Mesenchymal stem cell (in vitro differentiated cells and primary cell): ENCODE measurements around the gene OGN. TPM values are rescaled to one million over a fixed set of nuclear protein-coding genes. Genes with fewer than 3 reads are reported as not detected.

Experiments used
- DNase-seq: peaks from one replicate; pipeline ENCODE4 v3.0.0-alpha.2; 2013
- H2AFZ ChIP-seq: one replicate; pipeline ENCODE4 v1.6.1; 2013; ENCODE audit warnings: low read depth, mild to moderate bottlenecking, control low read depth, inconsistent platforms, low read length, moderate library complexity
- H2AK5ac ChIP-seq: 2 replicates; pipeline ENCODE4 v1.6.1; 2013; ENCODE audit warnings: low read length, moderate library complexity, mild to moderate bottlenecking, inconsistent platforms; ENCODE audit not compliant: severe bottlenecking
- H2BK120ac ChIP-seq: one replicate; pipeline ENCODE4 v1.6.1; 2013; ENCODE audit warnings: low read depth, mild to moderate bottlenecking, inconsistent platforms, low read length, moderate library complexity
- H2BK12ac ChIP-seq, 2 experiments: one replicate each; pipeline ENCODE4 v1.6.1; 2013; ENCODE audit warnings: inconsistent platforms in 2 of 2, low read length in 2 of 2, mild to moderate bottlenecking in 2 of 2, moderate library complexity in 2 of 2, control low read depth in 1 of 2
- H2BK15ac ChIP-seq: one replicate; pipeline ENCODE4 v1.6.1; 2013; ENCODE audit warnings: mild to moderate bottlenecking, low read depth, inconsistent platforms; ENCODE audit not compliant: poor library complexity, severe bottlenecking
- H2BK5ac ChIP-seq: 2 replicates; pipeline ENCODE4 v1.6.1; 2013; ENCODE audit warnings: low read depth, mild to moderate bottlenecking, low read length, control low read depth, inconsistent platforms; ENCODE audit not compliant: poor library complexity, severe bottlenecking
- H3K14ac ChIP-seq, 2 experiments: one replicate each; pipeline ENCODE4 v1.6.1; 2013; ENCODE audit warnings: inconsistent platforms in 2 of 2, low read length in 2 of 2, control low read depth in 1 of 2, mild to moderate bottlenecking in 1 of 2, moderate library complexity in 1 of 2
- H3K18ac ChIP-seq, 2 experiments: one replicate each; pipeline ENCODE4 v1.6.1; 2013; ENCODE audit warnings: inconsistent platforms in 2 of 2, low read length in 2 of 2, control low read depth in 1 of 2, low read depth in 1 of 2, mild to moderate bottlenecking in 1 of 2
- H3K23ac ChIP-seq, 2 experiments: one replicate each; pipeline ENCODE4 v1.6.1; 2013; ENCODE audit warnings: inconsistent platforms in 2 of 2, low read length in 2 of 2, mild to moderate bottlenecking in 2 of 2, moderate library complexity in 2 of 2, control low read depth in 1 of 2
- H3K27ac ChIP-seq: 2 replicates; pipeline ENCODE4 v1.5.1; 2013; ENCODE audit warnings: mild to moderate bottlenecking, moderate library complexity, low read length, control low read depth, inconsistent platforms; ENCODE audit not compliant: poor library complexity, severe bottlenecking
- H3K27me3 ChIP-seq, 2 experiments: 2 replicates each; pipeline versions ENCODE4 v1.6.1 to v1.7.0; 2013; ENCODE audit warnings: low read length in 2 of 2, mild to moderate bottlenecking in 2 of 2, moderate library complexity in 2 of 2, control low read depth in 1 of 2, inconsistent platforms in 1 of 2; ENCODE audit not compliant: control insufficient read depth in 1 of 2, insufficient read depth in 1 of 2
- H3K36me3 ChIP-seq, 2 experiments: 2 replicates each; pipeline versions ENCODE4 v1.6.1 to v1.7.0; 2013; ENCODE audit warnings: low read length in 2 of 2, control low read depth in 1 of 2, inconsistent platforms in 1 of 2, low read depth in 1 of 2, mild to moderate bottlenecking in 1 of 2; ENCODE audit not compliant: insufficient read depth in 2 of 2, control insufficient read depth in 1 of 2
- H3K4ac ChIP-seq, 2 experiments: one replicate each; pipeline ENCODE4 v1.6.1; 2013; ENCODE audit warnings: inconsistent platforms in 2 of 2, low read length in 2 of 2, mild to moderate bottlenecking in 2 of 2, moderate library complexity in 2 of 2, control low read depth in 1 of 2, low read depth in 1 of 2
- H3K4me1 ChIP-seq: 2 replicates; pipeline ENCODE4 v1.6.1; 2013; ENCODE audit warnings: low read depth, low read length, control low read depth; ENCODE audit not compliant: control insufficient read depth, insufficient read depth
- H3K4me2 ChIP-seq: 2 replicates; pipeline ENCODE4 v1.6.1; 2013; ENCODE audit warnings: low read length, mild to moderate bottlenecking, inconsistent platforms; ENCODE audit not compliant: poor library complexity, severe bottlenecking
- H3K4me3 ChIP-seq, 2 experiments: 2 replicates each; pipeline versions ENCODE4 v1.5.1 to v1.7.0; 2013; ENCODE audit warnings: low read length in 2 of 2, mild to moderate bottlenecking in 2 of 2, control low read depth in 1 of 2, low read depth in 1 of 2; ENCODE audit not compliant: insufficient read depth in 1 of 2
- H3K79me1 ChIP-seq: replicated peaks from 2 replicates; pipeline ENCODE4 v1.6.1; 2013; ENCODE audit warnings: mild to moderate bottlenecking, control low read depth, low read length, inconsistent platforms; ENCODE audit not compliant: poor library complexity, severe bottlenecking
- H3K9ac ChIP-seq: 2 replicates; pipeline ENCODE4 v1.7.0; 2013; ENCODE audit warnings: mild to moderate bottlenecking, low read length, moderate library complexity
- H3K9me3 ChIP-seq: 2 replicates; pipeline ENCODE4 v1.7.0; 2013; ENCODE audit warnings: mild to moderate bottlenecking, low read length; ENCODE audit not compliant: control insufficient read depth
- H4K8ac ChIP-seq: one replicate; pipeline ENCODE4 v1.6.1; 2013; ENCODE audit warnings: inconsistent platforms, mild to moderate bottlenecking, low read length, moderate library complexity
- H4K91ac ChIP-seq: one replicate; pipeline ENCODE4 v1.6.1; 2013; ENCODE audit warnings: mild to moderate bottlenecking, low read length, inconsistent platforms
- WGBS: methylation state at CpG from one replicate; pipeline ENCODE4 v1.1.7; 2013; ENCODE audit warnings: mixed read lengths; 5-methylcytosine and 5-hydroxymethylcytosine counted together
- polyA plus RNA-seq, 2 experiments: library from polyadenylated mRNA; stranded (reverse); fragments of 200-250 nt; gene quantifications; one replicate each; pipeline ENCODE4 v1.2.3, GENCODE V29; 2013

Gene OGN
- polyA plus RNA-seq (2013, experiment 1 of 2) = not detected
- polyA plus RNA-seq (2013, experiment 2 of 2) = 0.03 TPM

DNA sequence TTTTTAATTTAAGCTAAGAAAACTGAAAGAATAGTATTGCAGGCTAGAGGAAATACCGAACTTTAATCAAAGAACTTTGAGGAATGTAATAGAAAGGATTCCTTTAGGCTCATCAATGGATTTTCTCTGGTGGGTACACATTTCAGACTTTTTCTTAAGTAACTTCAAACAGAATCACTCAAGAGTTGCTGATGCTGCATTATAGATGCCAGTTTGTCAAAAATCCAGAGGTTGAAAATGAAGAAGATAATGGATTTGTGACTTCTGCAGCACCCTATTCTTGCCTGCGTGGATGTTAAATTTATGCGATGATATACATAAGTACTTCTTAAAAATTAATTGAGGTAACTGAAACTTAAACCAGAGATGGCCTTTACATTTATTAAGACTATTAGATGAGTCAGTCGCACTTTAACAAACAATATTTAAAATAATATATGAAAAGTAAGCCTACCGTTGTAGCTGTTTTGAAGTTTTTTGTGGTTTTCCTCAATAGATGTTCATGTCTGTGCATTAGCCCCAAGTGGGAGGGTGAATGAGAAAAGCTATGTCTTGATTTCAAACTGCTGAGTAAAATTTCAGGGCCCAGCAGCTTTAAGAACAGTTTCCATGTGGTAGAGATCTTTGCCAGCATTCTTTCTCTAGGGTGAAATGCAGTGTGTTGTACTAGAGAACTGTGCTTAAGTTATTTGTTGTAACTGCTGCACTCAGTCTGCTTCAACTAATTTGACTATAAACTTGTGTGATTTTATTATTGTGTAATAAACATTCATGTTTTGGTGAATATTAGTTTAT lies at the start of gene OGN:
TSS of gene OGN (minus strand) at position 537 of the 795 bp plus-strand sequence. CDS start 1,171 bp downstream, outside the sequence.
- H3K27ac ChIP-seq = no peak within 1 kb of the TSS
- H3K9ac ChIP-seq = peak within 1 kb of the TSS; percentile 83
- H3K4ac ChIP-seq = no peak within 1 kb of the TSS
- H3K9me3 ChIP-seq = no peaks in the 10 kb centered on the region
- H3K23ac ChIP-seq = no peak within 1 kb of the TSS
- DNase-seq = no peak
- no peaks in the 10 kb centered on the region for H3K4me1 ChIP-seq
- peak within 1 kb of the TSS in 1 of 2 experiments; percentile 49 for H3K4me3 ChIP-seq
- no peak within 1 kb of the TSS for H2BK120ac ChIP-seq
- no peak within 1 kb of the TSS for H4K8ac ChIP-seq
- H3K14ac ChIP-seq = no peak within 1 kb of the TSS
- no peak within 1 kb of the TSS for H2BK15ac ChIP-seq
- H2AK5ac ChIP-seq = no peak within 1 kb of the TSS
- no peak within 1 kb of the TSS for H2AFZ ChIP-seq
- H3K36me3 ChIP-seq = no peaks in the 10 kb centered on the region
- no peak within 1 kb of the TSS for H3K18ac ChIP-seq
- H3K27me3 ChIP-seq = no peaks in the 10 kb centered on the region
- H2BK5ac ChIP-seq = no peak within 1 kb of the TSS
- no peaks in the 10 kb centered on the region for H3K79me1 ChIP-seq
- H3K4me2 ChIP-seq = no peak within 1 kb of the TSS
- no peak within 1 kb of the TSS for H2BK12ac ChIP-seq
- H4K91ac ChIP-seq = no peak within 1 kb of the TSS
- 62% methylated on average over 1 of the region's 5 CpGs for WGBS

- Histone ChIP-seq H2AFZ (no peak overlapping the region), H2AK5ac (no peak overlapping the region), H4K8ac (no peak overlapping the region), H3K18ac (no peak overlapping the region), H3K4ac (no peak overlapping the region), H3K14ac (no peak overlapping the region), H3K79me1 (peaks cover 1% of the 10 kb centered on the region), H3K23ac (no peak overlapping the region), H3K4me1 (no peaks in the 10 kb centered on the region), H2BK5ac (no peak overlapping the region), H2BK12ac (no peak overlapping the region), H3K36me3 (no peaks in the 10 kb centered on the region), H2BK120ac (no peak overlapping the region), H4K91ac (no peak overlapping the region), H3K4me3 (no peak overlapping the region), H3K9me3 (no peaks in the 10 kb centered on the region), H3K4me2 (no peak overlapping the region), H2BK15ac (no peak overlapping the region), H3K27ac (no peak overlapping the region), H3K9ac (peak overlapping the region; percentile 21), H3K27me3 (no peaks in the 10 kb centered on the region)
- DNase-seq = no peak
Observed at GRCh38 chr9:92446536-92446935, 42.2 kb upstream of the OGN start.

- no peak overlapping the region for H3K27ac ChIP-seq
Observed at GRCh38 chr9:92444841-92445240, 40.5 kb upstream of the OGN start.

GRCh38 chr9:92440751-92441046 lies 36.3 kb upstream of the OGN start:
- Histone ChIP-seq H3K4me1 (no peaks in the 10 kb centered on the region), H2BK5ac (no peak overlapping the region), H4K8ac (no peak overlapping the region), H3K4ac (no peak overlapping the region), H3K4me3 (no peak overlapping the region), H2BK15ac (no peak overlapping the region), H2BK12ac (no peak overlapping the region), H3K9me3 (no peaks in the 10 kb centered on the region), H2AK5ac (no peak overlapping the region), H3K14ac (no peak overlapping the region), H2AFZ (no peak overlapping the region), H3K36me3 (no peaks in the 10 kb centered on the region), H2BK120ac (no peak overlapping the region), H3K23ac (no peak overlapping the region), H3K18ac (no peak overlapping the region), H4K91ac (no peak overlapping the region), H3K79me1 (no peaks in the 10 kb centered on the region), H3K4me2 (no peak overlapping the region), H3K9ac (no peak overlapping the region), H3K27ac (no peak overlapping the region), H3K27me3 (no peaks in the 10 kb centered on the region)
- 90% methylated on average over 3 of the region's 6 CpGs for WGBS
- no peak for DNase-seq

More at GRCh38 chr9:92444841-92445240, 40.5 kb upstream of the OGN start:
- no peak overlapping the region for H2BK120ac ChIP-seq
- no peaks in the 10 kb centered on the region for H3K36me3 ChIP-seq
- no peaks in the 10 kb centered on the region for H3K9me3 ChIP-seq
- no peaks in the 10 kb centered on the region for H3K27me3 ChIP-seq
- no peak overlapping the region for H3K4me2 ChIP-seq
- H2BK15ac ChIP-seq = no peak overlapping the region
- no peak overlapping the region for H3K14ac ChIP-seq
- H2AK5ac ChIP-seq = no peak overlapping the region
- no peak for DNase-seq
- no peak overlapping the region for H3K9ac ChIP-seq
- H2BK12ac ChIP-seq = no peak overlapping the region
- no peak overlapping the region for H2AFZ ChIP-seq
- H3K4me3 ChIP-seq = no peak overlapping the region
- WGBS = 92% methylated on average over 4 of the region's 4 CpGs
- H3K4me1 ChIP-seq = no peaks in the 10 kb centered on the region
- no peak overlapping the region for H2BK5ac ChIP-seq
- peak overlapping the region; percentile 61 for H4K91ac ChIP-seq
- H3K79me1 ChIP-seq = peaks cover 1% of the 10 kb centered on the region
- no peak overlapping the region for H4K8ac ChIP-seq
- H3K23ac ChIP-seq = no peak overlapping the region
- H3K18ac ChIP-seq = no peak overlapping the region
- H3K4ac ChIP-seq = no peak overlapping the region
